ENCODE data around the gene FSTL4. TPM values are rescaled to one million over a fixed set of nuclear protein-coding genes. Genes with fewer than 3 reads are reported as not detected.

Gene FSTL4
- polyA plus RNA-seq, 1 donor (not counting 4 experiments of a cell fraction or from before 2014, with no cell fraction given) = 1.7 TPM

DNA sequence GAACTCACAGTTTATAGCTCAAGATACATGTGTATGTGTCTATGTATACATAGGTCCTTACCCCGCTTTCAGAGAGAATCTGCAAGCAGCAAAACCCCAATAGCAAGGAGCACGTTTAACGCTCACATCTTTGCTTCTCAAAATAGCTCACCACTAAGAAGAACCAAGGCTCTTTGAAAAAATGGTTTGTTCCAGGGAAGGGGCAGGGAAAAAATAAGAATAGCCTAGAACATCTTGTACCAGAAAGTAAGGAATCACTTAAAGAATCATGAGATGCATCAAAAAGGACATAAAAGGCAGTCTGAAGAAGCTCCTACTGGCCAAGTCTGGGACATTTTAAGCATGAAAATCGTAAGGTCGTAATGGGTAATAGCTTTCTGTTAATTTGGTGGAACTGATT, 196.4 kb downstream of the FSTL4 start:
- Histone ChIP-seq H4K20me1 (ENCODE audit: control insufficient read depth, extremely low read depth, insufficient read depth, low read length) (no peaks in the 10 kb centered on the region), H2AFZ (ENCODE audit: control insufficient read depth, low read length) (no peak overlapping the region), H3K9me1 (ENCODE audit: control insufficient read depth, extremely low read depth, insufficient read depth, low read length) (no peaks in the 10 kb centered on the region), H3K27ac (ENCODE audit: control insufficient read depth, insufficient read depth, low read length) (no peak overlapping the region), H3K4me2 (ENCODE audit: control insufficient read depth, extremely low read depth, insufficient read depth, low read depth, low read length) (no peak overlapping the region), H3K4me3 (ENCODE audit: control insufficient read depth in 2 of 3, extremely low read depth in 1 of 3, insufficient read depth in 2 of 3, low read depth in 1 of 3, low read length in 3 of 3) (no peak overlapping the region), H3K36me3 (ENCODE audit: control insufficient read depth in 2 of 2, extremely low read depth in 1 of 2, insufficient read depth in 2 of 2, low read length in 2 of 2) (no peaks in the 10 kb centered on the region), H3K79me2 (ENCODE audit: control insufficient read depth, insufficient read depth, low read length) (no peaks in the 10 kb centered on the region), H3K9me3 (ENCODE audit: control insufficient read depth, low read depth, low read length) (no peaks in the 10 kb centered on the region), H3K9ac (ENCODE audit: control insufficient read depth, extremely low read depth, insufficient read depth, low read length) (no peak overlapping the region), H3K4me1 (ENCODE audit: control insufficient read depth, extremely low read depth, insufficient read depth, low read length) (no peaks in the 10 kb centered on the region), H3K27me3 (ENCODE audit: control insufficient read depth, extremely low read depth, insufficient read depth, low read length) (no peaks in the 10 kb centered on the region)
- no peak for DNase-seq (ENCODE audit: low read depth, low spot score)
- TF ChIP-seq, protein P1, sequence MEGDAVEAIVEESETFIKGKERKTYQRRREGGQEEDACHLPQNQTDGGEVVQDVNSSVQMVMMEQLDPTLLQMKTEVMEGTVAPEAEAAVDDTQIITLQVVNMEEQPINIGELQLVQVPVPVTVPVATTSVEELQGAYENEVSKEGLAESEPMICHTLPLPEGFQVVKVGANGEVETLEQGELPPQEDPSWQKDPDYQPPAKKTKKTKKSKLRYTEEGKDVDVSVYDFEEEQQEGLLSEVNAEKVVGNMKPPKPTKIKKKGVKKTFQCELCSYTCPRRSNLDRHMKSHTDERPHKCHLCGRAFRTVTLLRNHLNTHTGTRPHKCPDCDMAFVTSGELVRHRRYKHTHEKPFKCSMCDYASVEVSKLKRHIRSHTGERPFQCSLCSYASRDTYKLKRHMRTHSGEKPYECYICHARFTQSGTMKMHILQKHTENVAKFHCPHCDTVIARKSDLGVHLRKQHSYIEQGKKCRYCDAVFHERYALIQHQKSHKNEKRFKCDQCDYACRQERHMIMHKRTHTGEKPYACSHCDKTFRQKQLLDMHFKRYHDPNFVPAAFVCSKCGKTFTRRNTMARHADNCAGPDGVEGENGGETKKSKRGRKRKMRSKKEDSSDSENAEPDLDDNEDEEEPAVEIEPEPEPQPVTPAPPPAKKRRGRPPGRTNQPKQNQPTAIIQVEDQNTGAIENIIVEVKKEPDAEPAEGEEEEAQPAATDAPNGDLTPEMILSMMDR (optimal IDR thresholded peaks at IDR 0.05 in 1 of 3, IDR thresholded peaks at IDR 0.05 in 1 of 3, conservative IDR thresholded peaks at IDR 0.05 in 1 of 3; ENCODE audit: extremely low read depth in 1 of 3, insufficient read depth in 2 of 3, low read length in 3 of 3) = no peak
- no peak for TF ChIP-seq EZH2 (IDR thresholded peaks at IDR 0.05; ENCODE audit: low read length)
- dilution Hi-C loops (cut with MboI; ENCODE audit: extremely low pct_ligation_motif_present, low sequenced_read_pairs) = no loop called here
- no peak for FAIRE-seq

DNA sequence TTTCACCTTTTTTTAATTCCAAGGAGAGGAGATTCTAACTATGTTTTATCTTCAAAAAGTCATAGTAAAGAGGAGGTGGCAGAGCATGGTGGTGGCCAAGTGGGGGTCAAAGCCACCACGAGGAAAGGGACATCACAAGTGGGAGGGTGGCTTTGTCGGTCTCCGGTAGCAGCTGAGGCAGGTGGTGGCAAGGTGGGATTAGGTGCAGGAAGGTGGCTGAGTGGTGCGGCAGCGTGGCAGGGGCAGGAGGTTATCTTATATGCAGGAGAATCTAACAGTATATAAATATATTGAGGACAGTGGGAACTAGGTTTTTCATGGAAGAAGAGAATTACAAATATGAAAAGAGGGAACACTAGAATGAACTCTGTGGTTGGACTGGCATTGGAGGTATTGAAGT, 196.8 kb downstream of the FSTL4 start:
- H3K27ac ChIP-seq (ENCODE audit: control insufficient read depth, insufficient read depth, low read length) = no peak overlapping the region
- dilution Hi-C loops (cut with MboI; ENCODE audit: extremely low pct_ligation_motif_present, low sequenced_read_pairs) = no loop called here
- H4K20me1 ChIP-seq (ENCODE audit: control insufficient read depth, extremely low read depth, insufficient read depth, low read length) = no peaks in the 10 kb centered on the region
- no peak for FAIRE-seq
- H3K9me3 ChIP-seq (ENCODE audit: control insufficient read depth, low read depth, low read length) = no peaks in the 10 kb centered on the region
- H3K36me3 ChIP-seq (ENCODE audit: control insufficient read depth in 2 of 2, extremely low read depth in 1 of 2, insufficient read depth in 2 of 2, low read length in 2 of 2) = no peaks in the 10 kb centered on the region
- H3K4me1 ChIP-seq (ENCODE audit: control insufficient read depth, extremely low read depth, insufficient read depth, low read length) = no peaks in the 10 kb centered on the region
- no peaks in the 10 kb centered on the region for H3K27me3 ChIP-seq (ENCODE audit: control insufficient read depth, extremely low read depth, insufficient read depth, low read length)
- no peak for DNase-seq (ENCODE audit: low read depth, low spot score)
- no peak overlapping the region for H2AFZ ChIP-seq (ENCODE audit: control insufficient read depth, low read length)
- H3K79me2 ChIP-seq (ENCODE audit: control insufficient read depth, insufficient read depth, low read length) = no peaks in the 10 kb centered on the region
- H3K9me1 ChIP-seq (ENCODE audit: control insufficient read depth, extremely low read depth, insufficient read depth, low read length) = no peaks in the 10 kb centered on the region
- no peak overlapping the region for H3K9ac ChIP-seq (ENCODE audit: control insufficient read depth, extremely low read depth, insufficient read depth, low read length)
- H3K4me2 ChIP-seq (ENCODE audit: control insufficient read depth, extremely low read depth, insufficient read depth, low read depth, low read length) = no peak overlapping the region
- H3K4me3 ChIP-seq (ENCODE audit: control insufficient read depth in 2 of 3, extremely low read depth in 1 of 3, insufficient read depth in 2 of 3, low read depth in 1 of 3, low read length in 3 of 3) = no peak overlapping the region
- no peak for TF ChIP-seq EZH2 (IDR thresholded peaks at IDR 0.05; ENCODE audit: low read length)
- TF ChIP-seq, protein P1 (optimal IDR thresholded peaks at IDR 0.05 in 1 of 3, IDR thresholded peaks at IDR 0.05 in 1 of 3, conservative IDR thresholded peaks at IDR 0.05 in 1 of 3; ENCODE audit: extremely low read depth in 1 of 3, insufficient read depth in 2 of 3, low read length in 3 of 3) = no peak

Data from keratinocyte (primary cell).